Fibroblast of pulmonary artery (primary cell): Measurements from ENCODE around the gene RHEBL1.
A peak's percentile ranks its signal among the peaks of the same experiment; 100 is the strongest.

Experiments used
- DNase-seq: peaks from one replicate; pipeline ENCODE4 v3.0.0-alpha.2; 2010; ENCODE audit warnings: low read depth
- H3K4me3 ChIP-seq: replicated peaks from 2 replicates; pipeline ENCODE4 v1.5.1; 2011; ENCODE audit warnings: low read depth, mild to moderate bottlenecking, control low read depth, low read length, moderate library complexity
- TF ChIP-seq, protein P1 (sequence below): IDR thresholded peaks from 2 replicates; pipeline ENCODE4 v1.5.1; 2011; ENCODE audit warnings: mild to moderate bottlenecking, control low read depth, low read length, inconsistent platforms; ENCODE audit errors: missing control alignments

Gene RHEBL1

DNA sequence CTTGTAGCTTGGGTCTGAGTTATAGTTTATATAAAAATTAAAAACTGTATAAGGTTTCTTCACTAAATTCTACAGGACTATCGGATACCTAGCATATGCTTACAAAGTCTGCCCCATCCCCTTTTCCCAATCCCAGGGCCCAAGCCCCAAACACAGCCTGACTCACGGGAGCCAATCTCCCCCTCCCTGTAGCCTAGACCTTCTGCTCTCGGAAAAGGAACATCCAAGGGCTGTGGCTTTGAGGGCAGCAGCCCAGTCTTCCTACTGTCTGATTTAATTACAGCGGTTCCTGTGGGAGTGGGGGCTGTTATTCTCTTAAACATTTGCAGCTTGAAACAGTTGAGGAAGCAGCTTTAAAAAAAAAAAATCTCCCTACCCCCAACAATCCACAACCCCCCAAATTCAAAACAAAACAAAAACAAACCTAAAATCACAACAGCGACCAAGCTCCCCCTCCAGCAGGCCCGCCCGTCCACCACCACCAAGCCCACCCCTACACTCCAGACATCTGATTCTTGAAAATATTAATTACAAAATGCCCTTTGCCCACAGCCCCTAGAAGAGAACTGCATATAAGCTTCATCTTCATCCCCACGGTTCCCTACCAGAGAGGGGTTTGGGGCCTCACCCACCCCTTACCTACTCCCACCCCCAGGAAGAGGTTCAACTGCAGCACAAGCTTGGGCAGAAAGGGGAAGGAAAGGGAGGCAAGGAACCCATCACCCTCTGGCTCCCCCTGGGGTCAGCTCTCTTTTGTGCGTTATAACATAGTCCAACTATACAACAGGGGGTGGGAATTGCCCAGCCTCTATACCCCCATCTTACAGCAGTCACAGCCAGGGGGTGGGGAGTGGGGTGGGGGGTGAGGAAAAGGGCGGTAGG, 50.1 kb downstream of the RHEBL1 start:
- DNase-seq: peak; percentile 38
- TF ChIP-seq, protein P1, sequence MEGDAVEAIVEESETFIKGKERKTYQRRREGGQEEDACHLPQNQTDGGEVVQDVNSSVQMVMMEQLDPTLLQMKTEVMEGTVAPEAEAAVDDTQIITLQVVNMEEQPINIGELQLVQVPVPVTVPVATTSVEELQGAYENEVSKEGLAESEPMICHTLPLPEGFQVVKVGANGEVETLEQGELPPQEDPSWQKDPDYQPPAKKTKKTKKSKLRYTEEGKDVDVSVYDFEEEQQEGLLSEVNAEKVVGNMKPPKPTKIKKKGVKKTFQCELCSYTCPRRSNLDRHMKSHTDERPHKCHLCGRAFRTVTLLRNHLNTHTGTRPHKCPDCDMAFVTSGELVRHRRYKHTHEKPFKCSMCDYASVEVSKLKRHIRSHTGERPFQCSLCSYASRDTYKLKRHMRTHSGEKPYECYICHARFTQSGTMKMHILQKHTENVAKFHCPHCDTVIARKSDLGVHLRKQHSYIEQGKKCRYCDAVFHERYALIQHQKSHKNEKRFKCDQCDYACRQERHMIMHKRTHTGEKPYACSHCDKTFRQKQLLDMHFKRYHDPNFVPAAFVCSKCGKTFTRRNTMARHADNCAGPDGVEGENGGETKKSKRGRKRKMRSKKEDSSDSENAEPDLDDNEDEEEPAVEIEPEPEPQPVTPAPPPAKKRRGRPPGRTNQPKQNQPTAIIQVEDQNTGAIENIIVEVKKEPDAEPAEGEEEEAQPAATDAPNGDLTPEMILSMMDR: peak; percentile 43
- no peak overlapping the region for H3K4me3 ChIP-seq

DNA sequence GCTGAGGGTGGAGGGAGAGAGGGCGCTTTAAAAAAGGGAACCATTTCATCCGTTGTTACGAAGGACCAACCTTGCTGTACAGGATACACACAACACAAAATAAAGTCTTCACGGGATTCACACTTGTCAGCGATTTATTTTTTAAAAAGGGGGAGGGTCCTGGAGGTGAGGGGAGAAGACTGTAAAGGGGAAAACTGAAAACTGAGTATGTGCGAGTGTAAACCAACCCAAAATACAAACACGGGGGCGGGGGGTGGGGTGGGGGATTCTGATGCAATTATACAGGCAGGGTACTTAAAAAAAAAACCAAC, 50.7 kb downstream of the RHEBL1 start:
- no peak for DNase-seq
- H3K4me3 ChIP-seq: peak overlapping the region; percentile 98
- TF ChIP-seq, protein P1: no peak

DNA sequence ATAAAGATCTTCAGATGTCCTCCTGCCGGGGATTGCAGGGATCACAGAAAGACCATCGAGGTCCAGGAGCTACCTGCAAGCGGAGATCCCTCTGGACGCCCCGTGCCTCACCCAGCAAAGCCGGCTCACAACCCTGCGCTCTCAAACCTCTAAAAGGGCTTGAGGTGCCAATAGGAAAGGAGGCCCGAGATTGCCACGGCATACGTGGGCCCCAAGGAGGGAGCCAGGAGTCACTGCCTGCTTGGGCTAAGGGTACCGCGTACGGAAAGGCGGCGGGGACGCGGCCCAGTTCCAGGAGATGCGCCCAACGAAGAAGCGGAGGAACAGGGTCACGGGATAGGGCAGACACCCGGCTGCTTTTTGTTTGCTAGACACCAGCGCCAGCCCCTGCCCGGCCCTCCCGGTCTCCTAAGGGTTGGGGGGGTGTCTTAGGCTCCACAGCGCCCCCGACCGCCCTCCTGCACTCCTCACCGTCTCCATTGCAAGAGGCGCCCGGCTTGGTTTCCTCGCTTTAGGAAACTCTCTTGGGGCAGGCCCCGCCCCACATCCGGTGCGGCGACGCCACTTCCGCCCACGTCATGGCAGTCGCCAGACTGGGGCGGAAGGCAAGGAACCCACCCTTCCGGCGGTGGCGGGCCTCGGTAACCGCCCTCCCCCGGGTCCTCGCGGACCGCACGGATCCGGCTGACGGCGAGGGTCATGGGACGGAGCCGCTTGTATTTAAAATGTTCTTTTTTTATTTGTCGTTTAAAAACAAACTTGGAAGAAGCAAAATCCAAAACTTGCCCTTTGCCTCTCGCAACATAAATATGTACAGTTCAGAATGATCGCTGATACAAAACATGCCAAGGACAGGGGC, 51.3 kb downstream of the RHEBL1 start, which contains the start of gene PRKAG1:
TSS of gene PRKAG1 (minus strand) at position 516 of the 859 bp plus-strand sequence. CDS start at position 480, 36 bp downstream.
- DNase-seq: peak; percentile 98
- TF ChIP-seq, protein P1: peak; percentile 42
- H3K4me3 ChIP-seq: peak within 1 kb of the TSS; percentile 98

DNA sequence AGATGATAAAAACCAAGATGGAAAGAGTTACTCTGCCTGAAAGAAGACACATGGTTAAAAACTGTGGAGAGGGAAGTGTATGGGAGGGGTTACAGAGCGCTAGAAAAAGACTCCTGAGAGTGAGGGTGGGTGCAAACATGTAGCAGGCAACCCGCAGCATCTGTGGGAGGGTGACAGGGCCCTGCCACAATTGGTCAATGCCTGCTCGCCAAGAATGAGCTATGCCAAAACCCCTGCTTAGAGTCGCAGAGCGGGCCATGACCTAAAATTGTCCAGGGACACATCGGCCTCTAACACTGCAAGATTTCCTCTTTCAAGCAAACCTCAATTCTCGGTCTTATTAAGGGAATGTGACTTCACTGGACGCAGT, 51.9 kb downstream of the RHEBL1 start:
- DNase-seq: peak; percentile 63
- TF ChIP-seq, protein P1: no peak
- peak overlapping the region; percentile 98 for H3K4me3 ChIP-seq

DNA sequence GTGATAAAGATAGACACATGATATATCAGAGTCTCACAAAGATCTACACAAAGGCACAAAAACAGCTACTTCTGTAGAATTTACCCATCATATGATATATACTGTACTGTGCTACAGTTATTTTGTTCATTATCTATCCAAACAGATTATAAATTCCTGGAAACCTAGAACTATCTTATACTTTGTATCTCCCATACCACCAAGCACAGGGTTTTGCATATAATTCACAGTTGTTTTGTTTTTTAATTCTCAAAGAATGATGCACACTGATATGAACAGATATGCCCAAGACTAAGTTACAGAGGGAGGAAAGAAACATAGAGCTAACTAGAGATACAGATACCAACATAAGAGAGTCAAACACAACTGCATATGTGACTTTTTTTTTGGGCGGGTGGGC, 54.6 kb downstream of the RHEBL1 start:
- no peak for DNase-seq
- TF ChIP-seq, protein P1: no peak
- H3K4me3 ChIP-seq: no peak overlapping the region
